GM12892 (cell line): ENCODE results near the gene WARS2.

ENCODE experiments used
- POLR2AphosphoS5 ChIP-seq: IDR thresholded peaks from 2 replicates; pipeline ENCODE4 v1.6.1; 2011; ENCODE audit warnings: low read depth, low read length, control low read depth
- TAF1 ChIP-seq: IDR thresholded peaks from 2 replicates; pipeline ENCODE4 v1.6.1; 2011; ENCODE audit warnings: low read depth, mild to moderate bottlenecking, control low read depth, low read length, borderline replicate concordance

DNA sequence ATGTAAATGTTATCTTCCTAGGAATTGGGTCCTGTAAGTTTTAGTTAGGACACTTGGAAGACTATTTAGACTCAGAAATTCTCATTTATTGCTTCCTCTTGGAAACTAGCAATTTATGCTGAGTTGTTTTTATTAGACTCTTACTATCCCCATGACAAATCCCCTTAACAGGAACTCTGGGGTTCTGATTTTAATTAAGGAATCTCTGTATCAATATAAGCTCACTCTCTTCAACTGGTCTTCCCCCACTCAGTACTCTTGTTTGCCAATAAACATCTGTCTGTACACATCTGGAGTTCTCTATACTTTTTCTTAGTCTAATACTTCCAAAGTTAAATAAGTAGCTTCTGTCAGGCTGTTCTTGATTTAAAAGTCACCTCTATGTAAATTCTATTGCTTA lies 88.2 kb downstream of the WARS2 start:
- no peak for TF ChIP-seq TAF1
- no peak for TF ChIP-seq POLR2AphosphoS5
